KMS-11 (cell line): Measurements from ENCODE around the gene RNF125.

Source experiments
- H2AFZ ChIP-seq: fragments of 200-600 bp; sonication (generic); 2 replicates; pipeline ENCODE4 v1.6.1; 2016; ENCODE audit warnings: antibody characterized with exemption, mixed run types, low read depth
- H3K27ac ChIP-seq: fragments of 200-600 bp; sonication (generic); 2 replicates; pipeline ENCODE4 v1.6.1; 2016; ENCODE audit warnings: mild to moderate bottlenecking, mixed run types
- H3K27me3 ChIP-seq: fragments of 200-600 bp; sonication (generic); 2 replicates; pipeline ENCODE4 v1.6.1; 2017; ENCODE audit warnings: mild to moderate bottlenecking, low read depth, mixed run types, moderate library complexity; ENCODE audit not compliant: insufficient read depth
- H3K36me3 ChIP-seq: fragments of 200-600 bp; sonication (generic); 2 replicates; pipeline ENCODE4 v1.6.1; 2017; ENCODE audit warnings: mild to moderate bottlenecking, mixed run types; ENCODE audit not compliant: insufficient read depth
- H3K4me1 ChIP-seq: fragments of 200-600 bp; sonication (generic); 2 replicates; pipeline ENCODE4 v1.6.1; 2016; ENCODE audit warnings: mild to moderate bottlenecking, low read depth, mixed run types; ENCODE audit not compliant: poor library complexity, severe bottlenecking
- H3K4me2 ChIP-seq: fragments of 200-600 bp; sonication (generic); 2 replicates; pipeline ENCODE4 v1.7.0; 2016; ENCODE audit warnings: mild to moderate bottlenecking, mixed run types
- H3K4me3 ChIP-seq: fragments of 200-600 bp; sonication (generic); IDR thresholded peaks from 2 replicates; pipeline ENCODE4 v1.6.1; 2017; ENCODE audit warnings: low read depth, low read length, mixed read lengths; ENCODE audit not compliant: insufficient read depth
- H3K79me2 ChIP-seq: fragments of 200-600 bp; sonication (generic); 2 replicates; pipeline ENCODE4 v1.6.1; 2016; ENCODE audit warnings: low read depth, mixed run types; ENCODE audit not compliant: insufficient read depth
- H3K9ac ChIP-seq: fragments of 200-600 bp; sonication (generic); 2 replicates; pipeline ENCODE4 v1.6.1; 2016; ENCODE audit warnings: mild to moderate bottlenecking, mixed run types
- H4K20me1 ChIP-seq: fragments of 200-600 bp; sonication (generic); 2 replicates; pipeline ENCODE4 v1.6.1; 2016; ENCODE audit warnings: mild to moderate bottlenecking, mixed run types; ENCODE audit not compliant: insufficient read depth
- TF ChIP-seq, protein P1 (sequence below): fragments of 200-600 bp; sonication (generic); conservative IDR thresholded peaks from 2 replicates; pipeline ENCODE4 v1.6.1; 2017; ENCODE audit warnings: low read depth, mild to moderate bottlenecking, antibody characterized with exemption, low read length, moderate library complexity, mixed read lengths

Gene RNF125

DNA sequence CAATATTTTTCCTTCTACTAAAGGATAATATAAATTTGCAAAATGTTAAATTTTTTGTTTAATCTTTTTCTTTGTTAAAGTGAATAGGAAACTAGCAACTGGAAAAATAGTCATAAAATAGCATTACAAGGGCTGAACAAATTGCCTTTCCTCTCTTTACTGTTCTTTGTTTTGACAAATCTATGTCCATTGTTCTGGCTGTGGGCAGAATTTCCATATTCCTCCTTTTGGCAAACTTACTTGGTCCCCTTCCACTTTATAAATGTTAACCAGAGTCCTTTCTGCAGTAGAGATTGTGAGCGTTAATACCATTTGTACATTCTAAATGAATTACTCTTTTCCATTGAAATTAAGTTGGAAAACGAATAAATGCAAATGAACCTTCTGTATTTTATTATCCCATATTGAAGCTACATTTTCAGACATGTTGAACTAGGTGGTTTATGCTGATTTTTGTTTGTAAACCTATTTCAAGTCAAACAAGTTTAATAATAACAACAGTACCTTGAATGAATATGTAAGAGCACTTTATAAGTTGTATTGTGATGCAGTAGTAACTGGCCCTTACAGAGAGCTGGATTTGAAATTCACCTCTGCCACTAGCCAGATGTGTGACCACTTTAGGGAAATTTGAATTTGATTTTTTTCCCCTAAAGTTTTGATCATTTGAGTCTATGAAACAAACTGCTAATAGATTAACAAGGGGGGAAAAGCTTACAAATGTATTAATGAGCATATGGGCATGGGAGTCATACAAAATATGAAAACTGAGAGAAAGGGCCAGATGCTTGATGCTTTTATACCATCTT is 3.3 kb downstream of the RNF125 start:
- H3K4me2 ChIP-seq: no peak overlapping the region
- no peaks in the 10 kb centered on the region for H3K36me3 ChIP-seq
- no peaks in the 10 kb centered on the region for H3K27me3 ChIP-seq
- TF ChIP-seq, protein P1, sequence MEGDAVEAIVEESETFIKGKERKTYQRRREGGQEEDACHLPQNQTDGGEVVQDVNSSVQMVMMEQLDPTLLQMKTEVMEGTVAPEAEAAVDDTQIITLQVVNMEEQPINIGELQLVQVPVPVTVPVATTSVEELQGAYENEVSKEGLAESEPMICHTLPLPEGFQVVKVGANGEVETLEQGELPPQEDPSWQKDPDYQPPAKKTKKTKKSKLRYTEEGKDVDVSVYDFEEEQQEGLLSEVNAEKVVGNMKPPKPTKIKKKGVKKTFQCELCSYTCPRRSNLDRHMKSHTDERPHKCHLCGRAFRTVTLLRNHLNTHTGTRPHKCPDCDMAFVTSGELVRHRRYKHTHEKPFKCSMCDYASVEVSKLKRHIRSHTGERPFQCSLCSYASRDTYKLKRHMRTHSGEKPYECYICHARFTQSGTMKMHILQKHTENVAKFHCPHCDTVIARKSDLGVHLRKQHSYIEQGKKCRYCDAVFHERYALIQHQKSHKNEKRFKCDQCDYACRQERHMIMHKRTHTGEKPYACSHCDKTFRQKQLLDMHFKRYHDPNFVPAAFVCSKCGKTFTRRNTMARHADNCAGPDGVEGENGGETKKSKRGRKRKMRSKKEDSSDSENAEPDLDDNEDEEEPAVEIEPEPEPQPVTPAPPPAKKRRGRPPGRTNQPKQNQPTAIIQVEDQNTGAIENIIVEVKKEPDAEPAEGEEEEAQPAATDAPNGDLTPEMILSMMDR: no peak
- H3K9ac ChIP-seq: no peak overlapping the region
- no peak overlapping the region for H3K27ac ChIP-seq
- H4K20me1 ChIP-seq: no peaks in the 10 kb centered on the region
- no peaks in the 10 kb centered on the region; the same call in 1 of the 2 replicates for H3K79me2 ChIP-seq
- H2AFZ ChIP-seq: no peak overlapping the region
- peaks cover 45% of the 10 kb centered on the region for H3K4me1 ChIP-seq
- no peak overlapping the region for H3K4me3 ChIP-seq

DNA sequence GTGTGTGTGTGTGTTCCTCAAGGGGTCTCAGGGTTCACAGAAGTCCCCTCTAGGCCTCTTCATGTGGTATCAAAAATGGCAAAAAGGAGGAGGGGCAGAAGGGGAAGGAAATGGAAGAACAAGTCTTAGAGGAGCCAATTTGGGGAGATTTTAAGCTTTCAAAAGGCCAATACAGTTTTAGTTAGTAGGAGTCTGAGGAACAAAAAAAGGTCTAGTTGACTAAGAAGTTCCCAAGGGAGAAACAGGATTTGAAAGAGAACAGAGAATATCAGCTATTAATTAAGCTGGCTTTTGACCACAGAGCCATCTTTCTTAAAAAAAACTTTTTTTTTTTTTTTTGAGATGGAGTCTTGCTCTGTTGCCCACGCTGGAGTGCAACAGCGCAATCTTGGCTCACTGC is 7.1 kb downstream of the RNF125 start:
- H3K4me3 ChIP-seq: no peak overlapping the region
- no peak overlapping the region for H2AFZ ChIP-seq
- H3K27ac ChIP-seq: peak overlapping the region; percentile 51; the same call in 1 of the 2 replicates
- peaks cover 33% of the 10 kb centered on the region for H3K4me1 ChIP-seq
- no peak overlapping the region for H3K9ac ChIP-seq
- no peaks in the 10 kb centered on the region for H3K36me3 ChIP-seq
- TF ChIP-seq, protein P1: no peak
- H4K20me1 ChIP-seq: no peaks in the 10 kb centered on the region
- peak overlapping the region; percentile 77 for H3K4me2 ChIP-seq
- H3K79me2 ChIP-seq: no peaks in the 10 kb centered on the region; the same call in 1 of the 2 replicates
- no peaks in the 10 kb centered on the region for H3K27me3 ChIP-seq

GRCh38 chr18:32026491-32027086 is 8.0 kb downstream of the RNF125 start:
- H3K36me3 ChIP-seq: no peaks in the 10 kb centered on the region
- H3K4me2 ChIP-seq: peak overlapping the region; percentile 77
- H3K27me3 ChIP-seq: no peaks in the 10 kb centered on the region

GRCh38 chr18:32029558-32029957 is 10.9 kb downstream of the RNF125 start:
- H3K27me3 ChIP-seq: no peaks in the 10 kb centered on the region
- H3K9ac ChIP-seq: no peak overlapping the region
- TF ChIP-seq, protein P1: no peak
- no peaks in the 10 kb centered on the region for H3K36me3 ChIP-seq
- H2AFZ ChIP-seq: no peak overlapping the region
- H3K4me3 ChIP-seq: no peak overlapping the region
- no peaks in the 10 kb centered on the region for H4K20me1 ChIP-seq
- no peaks in the 10 kb centered on the region for H3K79me2 ChIP-seq
- no peak overlapping the region for H3K4me2 ChIP-seq
- peaks cover 29% of the 10 kb centered on the region for H3K4me1 ChIP-seq
- H3K27ac ChIP-seq: no peak overlapping the region

More at GRCh38 chr18:32026491-32027086, 8.0 kb downstream of the RNF125 start:
- H3K4me3 ChIP-seq: no peak overlapping the region
- TF ChIP-seq, protein P1: no peak
- peak overlapping the region; percentile 51 for H3K27ac ChIP-seq
- no peak overlapping the region; the same call in 1 of the 2 replicates for H3K9ac ChIP-seq
- H2AFZ ChIP-seq: peak overlapping the region; percentile 41
- no peaks in the 10 kb centered on the region for H4K20me1 ChIP-seq
- H3K79me2 ChIP-seq: no peaks in the 10 kb centered on the region
- peaks cover 33% of the 10 kb centered on the region for H3K4me1 ChIP-seq
